NCI-H1092 (cell line): ENCODE measurements around the gene AMN.

Experiments used
- DNase-seq: peaks from one replicate; lab custom pipeline; 2025; lab: John Stamatoyannopoulos, UW

AMN gene

DNA sequence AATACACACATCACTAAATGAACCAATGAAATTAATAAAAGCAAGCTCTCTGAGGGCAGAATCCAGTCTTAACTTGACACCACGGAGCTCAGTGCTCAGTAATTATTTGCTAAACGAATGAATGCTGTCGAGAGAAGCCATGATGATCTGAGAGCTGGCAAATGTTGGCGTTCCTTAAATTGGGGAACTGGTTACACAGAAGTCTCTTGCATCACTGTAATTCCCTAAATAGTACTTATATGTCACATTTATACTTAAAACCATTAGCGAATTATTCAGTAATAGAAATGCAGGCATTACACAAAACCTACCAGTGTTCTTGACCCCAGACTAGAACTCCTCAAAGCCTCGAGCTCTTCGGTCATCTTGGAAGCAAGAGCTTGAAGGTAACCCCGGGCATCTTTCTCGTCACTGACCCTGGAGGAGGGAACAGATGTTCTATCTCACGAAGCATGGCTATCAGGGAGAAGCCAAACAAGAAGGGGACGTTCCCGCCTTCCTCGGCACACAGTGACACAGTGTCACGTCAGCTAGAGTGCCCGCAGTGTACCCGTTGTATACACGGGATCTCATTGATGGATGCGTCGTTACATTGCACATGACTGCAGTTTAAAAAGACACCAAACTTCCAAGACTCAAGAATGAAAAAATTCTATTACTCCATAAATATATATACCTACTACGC, 43.6 kb downstream of the AMN start:
- no peak for DNase-seq

GRCh38 chr14:102966681-102967505, 44.4 kb downstream of the AMN start:
- no peak for DNase-seq

- no peak for DNase-seq
These were observed 45.0 kb downstream of the AMN start for GRCh38 chr14:102967506-102967795.

DNA sequence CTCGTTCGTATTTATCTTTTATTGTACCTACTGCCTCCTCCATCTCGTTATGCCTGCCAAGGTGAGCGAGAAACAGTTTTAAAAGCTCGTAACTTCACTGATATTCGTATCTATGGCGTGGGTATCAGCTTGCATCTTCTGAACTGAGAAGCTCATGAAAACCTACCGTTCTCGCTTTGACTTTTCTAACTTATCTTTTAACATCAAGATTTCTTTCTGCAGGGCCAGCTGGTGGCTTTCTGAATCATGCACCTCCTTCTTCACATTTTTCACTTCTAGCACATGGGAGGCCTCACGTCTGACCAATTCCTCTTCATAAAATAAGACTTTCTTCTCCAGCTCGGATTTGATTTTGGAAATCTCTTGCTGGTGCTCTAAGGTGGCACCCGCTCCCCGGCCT, 45.8 kb downstream of the AMN start:
- DNase-seq = no peak

GRCh38 chr14:102969060-102969791, 46.8 kb downstream of the AMN start:
- DNase-seq = no peak

DNA sequence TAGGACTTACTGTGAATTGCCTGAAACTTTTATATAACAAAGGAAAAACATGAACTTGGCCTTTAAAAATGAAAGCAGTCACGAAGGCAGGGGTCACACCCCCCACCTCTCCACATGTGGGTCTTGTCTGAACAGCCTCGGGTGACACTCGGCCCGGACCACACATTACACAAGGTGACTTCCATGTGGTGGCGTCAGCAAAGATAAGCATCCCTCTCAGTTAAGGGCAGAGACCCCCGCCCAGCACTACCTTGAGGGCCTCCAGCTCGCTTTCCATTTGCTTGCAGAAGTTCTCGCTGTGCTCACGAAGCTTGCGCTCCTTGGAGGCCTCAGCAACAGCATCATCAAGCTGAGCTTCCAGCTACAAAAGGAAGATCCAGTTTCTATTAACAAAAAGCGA, 47.4 kb downstream of the AMN start:
- no peak for DNase-seq

DNA sequence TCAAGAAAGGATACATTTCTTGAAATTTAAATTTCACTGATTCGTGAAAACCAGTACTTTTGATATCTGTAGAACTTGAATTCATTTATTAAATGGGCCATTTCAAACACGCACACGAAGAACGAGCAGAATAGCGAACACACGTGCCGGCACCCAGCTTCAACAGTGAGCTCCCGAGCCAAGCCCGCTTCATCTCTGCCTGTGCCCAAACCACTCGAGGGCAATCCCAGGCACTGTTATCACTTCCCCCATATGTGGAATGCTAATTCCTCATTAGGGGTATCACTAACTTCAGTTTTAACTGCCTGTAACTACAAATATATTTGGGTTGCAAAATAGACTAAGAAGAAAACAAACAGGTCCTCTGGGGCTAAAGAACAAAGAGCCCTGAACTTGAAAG, 48.0 kb downstream of the AMN start:
- no peak for DNase-seq

DNA sequence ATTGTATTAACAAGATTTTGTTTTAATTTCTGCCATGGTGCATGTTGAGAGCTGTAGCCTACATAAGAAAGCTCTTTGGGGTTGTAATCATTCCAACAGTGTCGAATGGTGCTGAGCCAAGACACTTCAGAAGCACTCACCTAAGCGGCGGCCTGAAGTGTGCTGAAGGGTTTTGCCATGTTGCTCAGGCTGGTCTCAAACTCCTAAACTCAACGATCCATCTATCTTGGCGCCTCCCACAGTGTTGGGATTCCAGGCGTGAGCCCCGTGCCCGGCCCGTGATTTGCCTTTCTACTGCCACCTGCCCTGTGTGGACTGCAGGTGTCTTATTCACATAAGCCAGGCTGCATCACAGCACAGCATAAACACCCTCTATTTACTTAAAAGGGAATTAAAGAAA, 48.9 kb downstream of the AMN start:
- no peak for DNase-seq

DNA sequence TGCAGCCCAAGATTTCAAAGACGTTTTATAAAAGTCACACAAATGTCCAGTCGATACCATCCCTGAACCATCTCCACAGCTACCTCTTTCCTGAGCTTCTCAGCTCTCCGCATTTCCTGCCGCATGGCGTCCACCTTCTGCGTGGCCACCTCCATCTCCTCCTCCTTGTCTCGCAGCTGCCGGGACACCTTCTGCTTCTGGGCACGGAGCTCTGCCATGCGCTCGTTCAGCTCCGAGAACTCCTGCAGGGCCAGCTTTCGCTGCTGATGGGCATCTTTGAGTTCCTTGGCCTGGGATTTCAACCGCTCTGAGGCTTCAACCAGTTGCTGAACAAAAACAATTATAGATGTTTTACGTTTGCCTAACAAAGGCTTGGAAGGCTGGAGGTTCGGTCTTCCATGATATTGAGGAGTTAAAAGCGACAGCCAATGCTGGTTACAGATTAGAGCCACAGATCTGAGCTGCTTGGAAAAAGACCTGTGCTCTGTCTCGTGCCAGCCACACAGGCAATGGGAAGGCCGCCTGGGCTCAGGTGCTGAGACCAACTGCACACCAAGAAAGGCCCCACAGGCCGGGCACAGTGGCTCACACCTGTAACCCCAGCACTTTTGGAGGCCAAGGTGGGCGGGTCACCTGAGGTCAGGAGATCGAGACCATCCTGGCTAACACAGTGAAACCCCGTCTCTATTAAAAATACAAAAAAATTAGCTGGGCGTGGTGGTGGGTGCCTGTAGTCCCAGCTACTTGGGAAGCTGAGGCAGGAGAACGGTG, 49.6 kb downstream of the AMN start:
- DNase-seq = no peak

- DNase-seq = no peak
These were observed 51.3 kb downstream of the AMN start for GRCh38 chr14:102973706-102974285.

DNA sequence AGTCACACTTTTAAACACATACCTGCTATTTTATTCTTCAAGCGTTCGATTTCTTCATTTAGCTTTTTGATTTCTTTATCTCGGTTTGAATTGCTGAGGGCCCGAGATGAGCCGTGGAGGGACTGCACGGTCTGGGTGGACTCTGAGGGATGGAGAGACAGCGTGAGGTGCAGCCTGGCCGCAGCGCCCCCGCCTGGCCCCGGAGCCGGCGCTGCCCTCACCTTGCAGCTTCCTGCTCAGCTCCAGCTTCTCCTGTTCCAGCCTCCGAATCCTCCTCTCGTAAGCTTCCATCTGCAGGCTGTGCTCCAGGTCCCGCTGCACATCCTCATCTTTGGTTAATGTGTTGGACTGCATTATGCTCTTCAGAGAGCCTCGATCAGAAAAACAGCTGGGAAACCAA, 53.2 kb downstream of the AMN start:
- DNase-seq = no peak

- DNase-seq = no peak
These were observed 55.0 kb downstream of the AMN start for GRCh38 chr14:102977475-102977874.

DNA sequence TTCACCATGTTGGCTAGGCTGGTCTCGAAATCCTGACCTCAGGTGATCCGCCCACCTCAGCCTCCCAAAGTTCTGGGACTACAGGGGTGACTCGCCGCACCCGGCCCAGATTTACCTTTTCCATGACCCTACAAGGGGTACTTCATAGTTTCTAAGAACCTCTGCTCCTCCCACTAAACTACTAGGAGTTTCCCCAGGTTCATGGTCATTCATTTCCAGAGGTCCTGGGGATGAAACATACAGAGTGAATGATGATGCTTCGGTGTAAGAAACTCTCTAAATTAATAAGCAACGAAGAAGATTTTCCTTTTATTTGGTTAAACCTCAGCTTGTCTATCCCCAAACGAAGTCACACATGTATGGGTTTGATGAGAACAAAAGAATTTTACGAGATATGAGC, 56.9 kb downstream of the AMN start:
- no peak for DNase-seq

GRCh38 chr14:102980409-102980810, 57.9 kb downstream of the AMN start:
- no peak for DNase-seq
